SU-DHL-6 (cell line): ENCODE data around the gene CLTA.

ENCODE experiments used
- CTCF ChIP-seq: fragments of 200-600 bp; sonication (generic); IDR thresholded peaks from one replicate; pipeline ENCODE4 v1.5.1; 2017; ENCODE audit warnings: antibody characterized with exemption, mild to moderate bottlenecking, low read length, moderate library complexity; ENCODE audit not compliant: insufficient read depth, poor library complexity, severe bottlenecking
- EZH2phosphoT487 ChIP-seq: fragments of 200-600 bp; sonication (generic), shearing (Covaris generic); conservative IDR thresholded peaks from 2 replicates; pipeline ENCODE4 v1.6.1; 2018; ENCODE audit warnings: mild to moderate bottlenecking, antibody characterized with exemption, low read length, moderate library complexity, mixed read lengths

DNA sequence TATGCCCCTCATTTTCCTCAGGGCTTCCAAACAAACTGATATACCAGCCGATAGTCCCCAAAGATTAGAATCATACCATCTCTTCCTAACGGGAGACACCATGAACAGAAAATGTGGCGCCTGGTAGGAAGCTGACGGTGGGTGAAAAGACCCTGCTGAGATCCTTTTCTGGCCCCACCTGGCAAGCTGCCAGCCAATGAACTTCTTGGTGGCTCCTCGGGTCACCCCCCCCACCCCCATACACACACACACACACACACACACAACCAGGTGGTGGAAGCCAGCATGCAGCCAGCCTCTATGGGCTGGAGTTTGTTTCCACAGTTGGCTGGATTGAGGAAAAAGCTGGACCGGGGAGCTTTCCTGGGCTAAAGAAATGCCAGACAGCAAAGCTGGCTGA is 26.3 kb upstream of the CLTA start:
- no peak for TF ChIP-seq CTCF
- no peak for TF ChIP-seq EZH2phosphoT487
